H9 (cell line): ENCODE data around the gene GNA12. TPM values are rescaled to one million over a fixed set of nuclear protein-coding genes. Genes with fewer than 3 reads are reported as not detected.
A peak's percentile ranks its signal among the peaks of the same experiment; 100 is the strongest.

ENCODE experiments used
- DNase-seq: peaks from one replicate; pipeline ENCODE4 v3.0.0-alpha.2; 2017
- H2AFZ ChIP-seq: one replicate; pipeline ENCODE4 v1.6.1; 2013; ENCODE audit warnings: mild to moderate bottlenecking, low read length, control low read depth, moderate library complexity
- H2AK5ac ChIP-seq: 2 replicates; pipeline ENCODE4 v1.6.1; 2013; ENCODE audit warnings: low read length, control low read depth, mixed read lengths; ENCODE audit not compliant: insufficient read length
- H2BK120ac ChIP-seq: one replicate; pipeline ENCODE4 v1.6.1; 2013; ENCODE audit warnings: low read depth, mild to moderate bottlenecking, low read length, control low read depth, inconsistent platforms; ENCODE audit not compliant: poor library complexity, severe bottlenecking
- H2BK12ac ChIP-seq: 2 replicates; pipeline ENCODE4 v1.6.1; 2013; ENCODE audit warnings: low read length, control low read depth, mixed read lengths, low read depth; ENCODE audit not compliant: insufficient read length
- H2BK15ac ChIP-seq: 2 replicates; pipeline ENCODE4 v1.6.1; 2013; ENCODE audit warnings: low read depth, low read length, control low read depth
- H2BK20ac ChIP-seq: one replicate; pipeline ENCODE4 v1.6.1; 2013; ENCODE audit warnings: low read depth, mild to moderate bottlenecking, low read length, control low read depth, inconsistent platforms; ENCODE audit not compliant: poor library complexity, severe bottlenecking
- H2BK5ac ChIP-seq: 2 replicates; pipeline ENCODE4 v1.6.1; 2013; ENCODE audit warnings: low read length, control low read depth, mixed read lengths; ENCODE audit not compliant: insufficient read length
- H3K14ac ChIP-seq: 2 replicates; pipeline ENCODE4 v1.6.1; 2013; ENCODE audit warnings: low read length, control low read depth; ENCODE audit not compliant: insufficient read depth
- H3K18ac ChIP-seq: 2 replicates; pipeline ENCODE4 v1.6.1; 2013; ENCODE audit warnings: low read depth, mild to moderate bottlenecking, mixed read lengths, low read length, control low read depth; ENCODE audit not compliant: insufficient read length
- H3K23ac ChIP-seq: 2 replicates; pipeline ENCODE4 v1.6.1; 2013; ENCODE audit warnings: low read length, control low read depth, mixed read lengths, low read depth; ENCODE audit not compliant: insufficient read length
- H3K23me2 ChIP-seq: 2 replicates; pipeline ENCODE4 v1.6.1; 2013; ENCODE audit warnings: low read depth, mild to moderate bottlenecking, mixed read lengths, low read length, control low read depth; ENCODE audit not compliant: insufficient read length, poor library complexity, severe bottlenecking
- H3K27ac ChIP-seq: 2 replicates; pipeline ENCODE4 v1.5.1; 2013; ENCODE audit warnings: low read length, control low read depth, mixed read lengths, low read depth; ENCODE audit not compliant: insufficient read length
- H3K27me3 ChIP-seq: 2 replicates; pipeline ENCODE4 v1.6.1; 2013; ENCODE audit warnings: low read length, control low read depth, inconsistent platforms; ENCODE audit not compliant: insufficient read depth
- H3K4ac ChIP-seq: 2 replicates; pipeline ENCODE4 v1.6.1; 2013; ENCODE audit warnings: low read depth, mild to moderate bottlenecking, control low read depth, inconsistent platforms, low read length, moderate library complexity
- H3K4me1 ChIP-seq: 2 replicates; pipeline ENCODE4 v1.6.1; 2013; ENCODE audit warnings: low read length, control low read depth, inconsistent platforms; ENCODE audit not compliant: insufficient read depth
- H3K4me2 ChIP-seq: 2 replicates; pipeline ENCODE4 v1.6.1; 2013; ENCODE audit warnings: low read length, control low read depth, mixed read lengths; ENCODE audit not compliant: insufficient read length, insufficient read depth
- H3K56ac ChIP-seq: 2 replicates; pipeline ENCODE4 v1.6.1; 2013; ENCODE audit warnings: low read depth, mild to moderate bottlenecking, mixed read lengths, low read length, control low read depth; ENCODE audit not compliant: insufficient read length
- H3K79me1 ChIP-seq: 2 replicates; pipeline ENCODE4 v1.6.1; 2013; ENCODE audit warnings: low read depth, mild to moderate bottlenecking, moderate library complexity, low read length, control low read depth, inconsistent platforms; ENCODE audit not compliant: insufficient read depth, poor library complexity, severe bottlenecking
- H3K79me2 ChIP-seq: 2 replicates; pipeline ENCODE4 v1.6.1; 2013; ENCODE audit warnings: low read length, control low read depth, inconsistent platforms; ENCODE audit not compliant: insufficient read depth
- H3K9ac ChIP-seq: 2 replicates; pipeline ENCODE4 v1.6.1; 2013; ENCODE audit warnings: low read length, control low read depth, mixed read lengths; ENCODE audit not compliant: insufficient read length; ENCODE audit errors: extremely low read depth
- H3K9me3 ChIP-seq: one replicate; pipeline ENCODE4 v1.6.1; 2013; ENCODE audit warnings: low read depth, low read length, inconsistent platforms; ENCODE audit not compliant: control insufficient read depth
- H3T11ph ChIP-seq: one replicate; pipeline ENCODE4 v1.6.1; 2013; ENCODE audit warnings: mild to moderate bottlenecking, low read length, control low read depth, inconsistent platforms
- H4K20me1 ChIP-seq: one replicate; pipeline ENCODE4 v1.6.1; 2013; ENCODE audit not compliant: control insufficient read depth, insufficient read length, insufficient read depth
- H4K5ac ChIP-seq: 2 replicates; pipeline ENCODE4 v1.6.1; 2013; ENCODE audit warnings: low read depth, mild to moderate bottlenecking, mixed read lengths, low read length, control low read depth; ENCODE audit not compliant: insufficient read length
- H4K8ac ChIP-seq: replicated peaks from 2 replicates; pipeline ENCODE4 v1.6.1; 2013; ENCODE audit warnings: low read length, control low read depth, mixed read lengths, low read depth; ENCODE audit not compliant: insufficient read length
- H4K91ac ChIP-seq: 2 replicates; pipeline ENCODE4 v1.6.1; 2013; ENCODE audit warnings: low read depth, mild to moderate bottlenecking, moderate library complexity, mixed read lengths, low read length, control low read depth; ENCODE audit not compliant: insufficient read length
- H3K27ac Mint-ChIP-seq, 3 experiments: 2 replicates in 2 of 3; 3 replicates in 1 of 3; pipeline ENCODE4 v1.8.0; 2020 to 2021; ENCODE audit warnings: mixed read lengths in 3 of 3, mild to moderate bottlenecking in 1 of 3, moderate library complexity in 1 of 3
- H3K27me3 Mint-ChIP-seq: 2 replicates; pipeline ENCODE4 v1.8.0; 2021; ENCODE audit warnings: low read depth, mild to moderate bottlenecking, moderate library complexity, mixed read lengths
- H3K36me3 Mint-ChIP-seq, 3 experiments: 2 replicates in 2 of 3; 3 replicates in 1 of 3; pipeline ENCODE4 v1.8.0; 2020 to 2021; ENCODE audit warnings: low read depth in 3 of 3, mixed read lengths in 3 of 3; ENCODE audit not compliant: insufficient read depth in 1 of 3
- H3K4me1 Mint-ChIP-seq, 2 experiments: 2 replicates each; pipeline ENCODE4 v1.8.0; 2020; ENCODE audit warnings: mixed read lengths in 2 of 2
- H3K4me3 Mint-ChIP-seq, 2 experiments: 2 replicates in 1 of 2; 3 replicates in 1 of 2; pipeline ENCODE4 v1.8.0; 2020 to 2021; ENCODE audit warnings: mild to moderate bottlenecking in 2 of 2, mixed read lengths in 2 of 2, moderate library complexity in 1 of 2
- H3K9me3 Mint-ChIP-seq, 2 experiments: 2 replicates in 1 of 2; 3 replicates in 1 of 2; pipeline ENCODE4 v1.8.0; 2020; ENCODE audit warnings: mild to moderate bottlenecking in 2 of 2, mixed read lengths in 2 of 2, moderate library complexity in 1 of 2
- CTCF ChIP-seq: fragments of 200-600 bp; sonication (generic); conservative IDR thresholded peaks from 3 replicates; pipeline ENCODE4 v1.8.0; 2021; ENCODE audit warnings: antibody characterized with exemption, mild to moderate bottlenecking
- WGBS: extraction: QIAGEN DNeasy Blood & Tissue Kit; methylation state at CpG from one replicate; pipeline ENCODE4 v1.1.7; 2013; ENCODE audit warnings: missing lambda C conversion rate, low lambda C conversion rate, mixed read lengths; ENCODE audit not compliant: insufficient read length; ENCODE audit errors: extremely low coverage; 5-methylcytosine and 5-hydroxymethylcytosine counted together
- total RNA-seq: library from RNA; stranded (reverse); gene quantifications from 2 replicates; pipeline ENCODE4 v1.2.1, GENCODE V29; 2021

The GNA12 gene
- total RNA-seq, 1 experiment from 2014 or later = 60.2 TPM

DNA sequence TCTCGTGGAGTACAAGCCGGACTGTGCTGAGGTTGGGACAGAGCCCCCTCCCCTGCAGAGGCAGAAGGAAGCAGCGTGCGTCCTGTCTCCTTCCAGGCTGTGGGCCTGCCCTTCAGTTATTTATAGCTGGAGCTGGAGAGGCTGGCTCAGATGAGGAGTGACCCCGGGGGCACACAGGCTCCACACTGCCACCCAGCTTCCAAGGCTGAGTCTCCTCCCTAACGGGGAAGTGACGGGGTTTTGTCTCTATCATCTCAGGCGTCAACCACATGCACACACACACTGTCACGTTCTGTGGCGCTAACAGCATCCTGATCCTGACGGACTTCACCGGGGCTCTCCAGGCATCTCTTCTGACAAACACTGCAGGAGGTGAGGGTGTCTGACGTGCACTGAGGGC lies 130.7 kb downstream of the GNA12 start:
- H3K36me3 Mint-ChIP-seq = peaks cover 19 to 42% (median 40%) of the 10 kb centered on the region in 3 experiments
- H3K27me3 Mint-ChIP-seq = peaks cover 1% of the 10 kb centered on the region
- Histone ChIP-seq H2BK120ac (no peak overlapping the region), H3K23me2 (no peaks in the 10 kb centered on the region), H3K27me3 (no peaks in the 10 kb centered on the region), H3K23ac (no peak overlapping the region), H4K20me1 (no peaks in the 10 kb centered on the region), H3K4me1 (no peaks in the 10 kb centered on the region), H4K8ac (no peak overlapping the region), H2BK15ac (no peak overlapping the region), H2BK20ac (no peak overlapping the region), H3K79me1 (no peaks in the 10 kb centered on the region), H4K91ac (no peak overlapping the region), H3K56ac (no peak overlapping the region), H3K4me2 (no peak overlapping the region), H3T11ph (no peak overlapping the region), H3K4ac (no peak overlapping the region), H3K9ac (no peak overlapping the region), H3K18ac (no peak overlapping the region), H2BK12ac (no peak overlapping the region), H3K14ac (no peak overlapping the region), H2BK5ac (no peak overlapping the region), H2AK5ac (no peak overlapping the region), H4K5ac (no peak overlapping the region), H3K9me3 (no peaks in the 10 kb centered on the region), H3K27ac (no peak overlapping the region), H2AFZ (no peak overlapping the region), H3K79me2 (no peaks in the 10 kb centered on the region)
- H3K4me3 Mint-ChIP-seq = no peak overlapping the region
- TF ChIP-seq CTCF = 0 out of 3 replicates have a peak, but pooled peaks have one; percentile 18
- no peak for DNase-seq
- H3K4me1 Mint-ChIP-seq = peaks cover 6 to 10% of the 10 kb centered on the region in 2 experiments
- no peaks in the 10 kb centered on the region; a peak in 1 of 5 replicates for H3K9me3 Mint-ChIP-seq
- H3K27ac Mint-ChIP-seq = peak overlapping the region in 1 of 3 experiments; percentile 62; a peak in 1 of 7 replicates
- WGBS = no CpG with 5 or more reads among the region's 13 CpGs
